Transverse colon (tissue), 4 donors: ENCODE results near the gene FNBP1L. TPM values are rescaled to one million over a fixed set of nuclear protein-coding genes. Genes with fewer than 3 reads are reported as not detected.

Experiments used
- DNase-seq: peaks from one replicate; pipeline ENCODE4 v3.0.0-alpha.2; 2019
- H3K27ac ChIP-seq, 4 donors: fragments of 200-600 bp; sonication (generic); 2 replicates each; pipeline ENCODE4 v1.5.1; 2016 to 2018; ENCODE audit warnings: inconsistent platforms in 4 of 4
- H3K27me3 ChIP-seq: fragments of 200-600 bp; sonication (generic); 2 replicates; pipeline ENCODE4 v1.5.1; 2017; ENCODE audit warnings: inconsistent platforms
- H3K36me3 ChIP-seq, 4 donors: fragments of 200-600 bp; sonication (generic); 2 replicates each; pipeline ENCODE4 v1.5.1; 2017 to 2019; ENCODE audit warnings: inconsistent platforms in 4 of 4
- H3K4me1 ChIP-seq, 4 donors: fragments of 200-600 bp; sonication (generic); 2 replicates each; pipeline ENCODE4 v1.5.1; 2017 to 2020; ENCODE audit warnings: inconsistent platforms in 4 of 4
- H3K4me3 ChIP-seq, 4 donors: fragments of 200-600 bp; sonication (generic); 1 replicate in 1 of 4; 2 replicates in 3 of 4; pipeline versions ENCODE4 v1.5.1 to v1.6.1; 2017 to 2019; ENCODE audit warnings: inconsistent platforms in 4 of 4
- H3K9me3 ChIP-seq, 2 donors: fragments of 200-600 bp; sonication (generic); 2 replicates each; pipeline ENCODE4 v1.5.1; 2017 to 2019; ENCODE audit warnings: inconsistent platforms in 2 of 2
- CTCF ChIP-seq, 5 experiments: fragments of 200-600 bp in 3 of 5; fragments of 450-650 bp in 2 of 5; sonication (generic) in 3 of 5; IDR thresholded peaks; 1 replicate in 2 of 5; 2 replicates in 3 of 5; pipeline ENCODE4 v1.5.1; 2016 to 2017; ENCODE audit warnings: antibody characterized with exemption in 5 of 5, inconsistent platforms in 3 of 5, mild to moderate bottlenecking in 2 of 5, moderate library complexity in 1 of 5
- EP300 ChIP-seq: sonication (generic); formaldehyde crosslinking; IDR thresholded peaks from one replicate; pipeline ENCODE4 v1.6.1; 2017; ENCODE audit warnings: antibody characterized with exemption, low read depth
- POLR2A ChIP-seq: fragments of 450-650 bp; IDR thresholded peaks from one replicate; pipeline ENCODE4 v1.6.1; 2016; ENCODE audit warnings: antibody characterized with exemption, mild to moderate bottlenecking, moderate library complexity
- POLR2AphosphoS5 ChIP-seq, 3 donors: sonication (generic); formaldehyde crosslinking; IDR thresholded peaks; one replicate each; pipeline ENCODE4 v1.6.1; 2016; ENCODE audit warnings: antibody characterized with exemption in 3 of 3
- WGBS, 2 donors: methylation state at CpG; one replicate each; pipeline ENCODE4 v1.1.5; 2018; ENCODE audit warnings: low coverage in 1 of 2; 5-methylcytosine and 5-hydroxymethylcytosine counted together
- in situ Hi-C, 4 donors: fragments of 200-750 bp; cut with MboI; loops; one replicate each; pipeline versions ENCODE4 v1.15.0 to v1.15.1; 2017; ENCODE audit warnings: low sequenced_read_pairs in 3 of 4, low pct_ligation_motif_present in 1 of 4, low pct_unique_long_range_greater_than_20kb in 1 of 4
- intact Hi-C: fragments of 100-400 bp; cut with DNase I; formaldehyde crosslinking; loops from one replicate; pipeline ENCODE4 v1.15.1; 2023; ENCODE audit warnings: low total_unique reads
- total RNA-seq, 4 donors: library from RNA; depleted of rRNA; stranded (reverse); fragments of >200 nt; gene quantifications; one replicate each; pipeline ENCODE4 v1.1.0, GENCODE V29; 2016

Gene FNBP1L
- total RNA-seq, 4 donors from 2014 or later = 31.0 to 69.4 (median 49.0) TPM

- intact Hi-C loops (no loop called here), in situ Hi-C loops (no loop called here)
- peak overlapping the region; percentile 83 to 92 (median 88) for H3K27ac ChIP-seq
- 42 to 57% methylated on average over 1 to 17 of the region's 17 CpGs for WGBS, 2 donors
- no peaks in the 10 kb centered on the region for H3K36me3 ChIP-seq
- peak; percentile 94 for DNase-seq
- peak overlapping the region in 3 of 4 donors; percentile 13 to 34 (median 34) for H3K4me3 ChIP-seq
- TF ChIP-seq POLR2AphosphoS5 (IDR thresholded peaks at IDR 0.05) (peak; percentile 49 to 80 (median 73)), EP300 (no peak), CTCF (IDR thresholded peaks at IDR 0.05) (no peak), POLR2A (peak; percentile 67)
- H3K27me3 ChIP-seq = no peaks in the 10 kb centered on the region
- no peaks in the 10 kb centered on the region for H3K9me3 ChIP-seq
- peaks cover 14 to 34% (median 26%) of the 10 kb centered on the region in 4 donors for H3K4me1 ChIP-seq
These were observed 144.0 kb downstream of the FNBP1L start for GRCh38 chr1:93591676-93592550.

- DNase-seq = no peak
- Histone ChIP-seq H3K4me1 (peaks cover 14 to 34% (median 26%) of the 10 kb centered on the region in 4 donors), H3K4me3 (peak overlapping the region in 2 of 4 donors; percentile 34), H3K36me3 (no peaks in the 10 kb centered on the region), H3K27ac (peak overlapping the region; percentile 83 to 92 (median 88)), H3K9me3 (no peaks in the 10 kb centered on the region), H3K27me3 (no peaks in the 10 kb centered on the region)
- WGBS, 2 donors = 57 to 100% methylated on average over 1 to 6 of the region's 6 CpGs
- in situ Hi-C loops (no loop called here), intact Hi-C loops (no loop called here)
- TF ChIP-seq CTCF (IDR thresholded peaks at IDR 0.05) (no peak), POLR2A (peak; percentile 39), EP300 (no peak), POLR2AphosphoS5 (IDR thresholded peaks at IDR 0.05) (peak in 1 of 3 donors; percentile 2)
These were observed 144.6 kb downstream of the FNBP1L start for GRCh38 chr1:93592551-93592949.

GRCh38 chr1:93593854-93594602 lies 146.1 kb downstream of the FNBP1L start:
- no peaks in the 10 kb centered on the region for H3K9me3 ChIP-seq
- TF ChIP-seq POLR2AphosphoS5 (IDR thresholded peaks at IDR 0.05) = no peak
- no peak for TF ChIP-seq CTCF (IDR thresholded peaks at IDR 0.05)
- TF ChIP-seq EP300 = no peak
- no peak for TF ChIP-seq POLR2A
- H3K36me3 ChIP-seq = no peaks in the 10 kb centered on the region
- intact Hi-C loops (no loop called here), in situ Hi-C loops (no loop called here)
- peak overlapping the region; percentile 83 to 92 (median 88) for H3K27ac ChIP-seq
- no peak for DNase-seq
- no peak overlapping the region for H3K4me3 ChIP-seq
- no peaks in the 10 kb centered on the region for H3K27me3 ChIP-seq
- peaks cover 14 to 39% (median 26%) of the 10 kb centered on the region in 4 donors for H3K4me1 ChIP-seq
- 67 to 76% methylated on average over 4 to 13 of the region's 13 CpGs for WGBS, 2 donors

GRCh38 chr1:93594603-93594880 lies 146.6 kb downstream of the FNBP1L start:
- intact Hi-C loops = no loop called here
- no peak overlapping the region for H3K27ac ChIP-seq
- no peak for DNase-seq
- H3K4me3 ChIP-seq = no peak overlapping the region
- no peak for TF ChIP-seq CTCF (IDR thresholded peaks at IDR 0.05)
- TF ChIP-seq POLR2A = no peak
- no peak for TF ChIP-seq POLR2AphosphoS5 (IDR thresholded peaks at IDR 0.05)
- TF ChIP-seq EP300 = no peak
- WGBS, 2 donors = 100% methylated on average over 1 of the region's 1 CpG; no CpG with 5 or more reads in 1 of the 2 donors
- H3K9me3 ChIP-seq = no peaks in the 10 kb centered on the region
- no peaks in the 10 kb centered on the region for H3K27me3 ChIP-seq
- H3K36me3 ChIP-seq = no peaks in the 10 kb centered on the region
- in situ Hi-C loops = no loop called here
- peaks cover 14 to 39% (median 26%) of the 10 kb centered on the region in 4 donors for H3K4me1 ChIP-seq
